Natural killer cell (primary cell): ENCODE data around the gene KCNE2. TPM values are rescaled to one million over a fixed set of nuclear protein-coding genes. Genes with fewer than 3 reads are reported as not detected.

ENCODE experiments used
- ATAC-seq, 3 donors: fragments of 150-1000 bp in 2 of 3; fragments of 200-7000 bp in 1 of 3; cut with Tn5 transposase; 1 replicate in 1 of 3; 2 replicates in 2 of 3; pipeline ENCODE4 v1.10.0; 2021; ENCODE audit warnings: mild to moderate bottlenecking in 2 of 3, moderate library complexity in 2 of 3
- DNase-seq, 2 donors: peaks; one replicate each; pipeline versions ENCODE4 v3.0.0 to v3.0.0-alpha.2; 2013 to 2021; ENCODE audit warnings: mixed read lengths in 1 of 2
- H3K27ac ChIP-seq: one replicate; pipeline ENCODE4 v1.5.1; 2013; ENCODE audit warnings: mild to moderate bottlenecking, low read length
- H3K27me3 ChIP-seq: one replicate; pipeline ENCODE4 v1.6.1; 2013; ENCODE audit warnings: low read length; ENCODE audit not compliant: control insufficient read depth, insufficient read depth
- H3K36me3 ChIP-seq: one replicate; pipeline ENCODE4 v1.6.1; 2013; ENCODE audit warnings: low read length; ENCODE audit not compliant: control insufficient read depth, insufficient read depth
- H3K4me1 ChIP-seq: one replicate; pipeline ENCODE4 v1.6.1; 2013; ENCODE audit warnings: low read length; ENCODE audit not compliant: control insufficient read depth, insufficient read depth
- H3K4me3 ChIP-seq: one replicate; pipeline ENCODE4 v1.5.1; 2013; ENCODE audit warnings: low read length
- H3K9me3 ChIP-seq: one replicate; pipeline ENCODE4 v1.6.1; 2013; ENCODE audit warnings: low read length; ENCODE audit not compliant: control insufficient read depth, insufficient read depth
- H3K27ac Mint-ChIP-seq, 2 donors: one replicate each; pipeline ENCODE4 v1.8.0; 2022; ENCODE audit warnings: mild to moderate bottlenecking in 2 of 2, mixed read lengths in 2 of 2, moderate library complexity in 1 of 2
- H3K27me3 Mint-ChIP-seq, 2 donors: one replicate each; pipeline ENCODE4 v1.8.0; 2022; ENCODE audit warnings: low read depth in 2 of 2, mixed read lengths in 2 of 2
- H3K36me3 Mint-ChIP-seq: one replicate; pipeline ENCODE4 v1.8.0; 2022; ENCODE audit warnings: mixed read lengths
- H3K4me1 Mint-ChIP-seq, 2 donors: one replicate each; pipeline ENCODE4 v1.8.0; 2022; ENCODE audit warnings: mixed read lengths in 2 of 2
- H3K4me3 Mint-ChIP-seq: one replicate; pipeline ENCODE4 v1.8.0; 2022; ENCODE audit warnings: mild to moderate bottlenecking, moderate library complexity, mixed read lengths
- H3K9me3 Mint-ChIP-seq, 2 donors: one replicate each; pipeline ENCODE4 v1.8.0; 2022; ENCODE audit warnings: mixed read lengths in 2 of 2
- WGBS: methylation state at CpG from one replicate; pipeline ENCODE4 v1.1.7; 2013; ENCODE audit warnings: missing lambda C conversion rate; ENCODE audit not compliant: insufficient coverage; 5-methylcytosine and 5-hydroxymethylcytosine counted together
- intact Hi-C: fragments of 100-400 bp; cut with micrococcal nuclease; formaldehyde crosslinking; loops from one replicate; pipeline ENCODE4 v1.14.2; 2022
- total RNA-seq, 4 donors: library from RNA; stranded (reverse); fragments of 120-200 nt in 1 of 4; gene quantifications; one replicate each; pipeline versions ENCODE4 v1.2.3 to v1.2.4, GENCODE V29; 2013 to 2022
- TF ChIP-seq, protein P1 (sequence below): fragments of 200-600 bp; IDR thresholded peaks from one replicate; pipeline ENCODE4 v1.8.0; 2022; ENCODE audit warnings: antibody characterized with exemption

Gene KCNE2
- total RNA-seq, 3 donors from 2014 or later (not counting 1 experiment from before 2014, with no cell fraction given) = 0.60 TPM; not detected in 2

DNA sequence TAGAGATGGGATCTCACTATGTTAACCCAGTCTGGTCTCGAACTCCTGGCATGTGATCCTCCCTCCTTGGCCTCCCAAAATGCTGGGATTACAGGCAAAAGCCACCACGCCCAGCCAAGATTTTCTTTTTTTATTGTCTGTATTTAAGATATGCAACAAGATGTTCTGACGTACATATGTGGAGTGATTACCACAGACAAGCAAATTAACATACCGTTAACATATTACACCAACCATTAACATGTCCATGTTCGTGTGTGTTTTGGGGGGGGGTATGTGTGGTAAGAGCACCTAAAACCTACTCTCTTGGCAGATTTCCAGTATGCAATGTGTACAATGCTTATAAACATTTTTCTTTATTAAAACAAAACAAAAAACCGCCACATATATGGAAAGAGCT lies 10.6 kb upstream of the KCNE2 start:
- Mint-ChIP-seq H3K27ac (no peak overlapping the region), H3K4me1 (no peaks in the 10 kb centered on the region), H3K9me3 (no peaks in the 10 kb centered on the region), H3K27me3 (peaks cover 19 to 33% of the 10 kb centered on the region in 2 donors), H3K36me3 (no peaks in the 10 kb centered on the region), H3K4me3 (no peak overlapping the region)
- no peaks in the 10 kb centered on the region for H3K9me3 ChIP-seq
- H3K27me3 ChIP-seq = no peaks in the 10 kb centered on the region
- TF ChIP-seq, protein P1, sequence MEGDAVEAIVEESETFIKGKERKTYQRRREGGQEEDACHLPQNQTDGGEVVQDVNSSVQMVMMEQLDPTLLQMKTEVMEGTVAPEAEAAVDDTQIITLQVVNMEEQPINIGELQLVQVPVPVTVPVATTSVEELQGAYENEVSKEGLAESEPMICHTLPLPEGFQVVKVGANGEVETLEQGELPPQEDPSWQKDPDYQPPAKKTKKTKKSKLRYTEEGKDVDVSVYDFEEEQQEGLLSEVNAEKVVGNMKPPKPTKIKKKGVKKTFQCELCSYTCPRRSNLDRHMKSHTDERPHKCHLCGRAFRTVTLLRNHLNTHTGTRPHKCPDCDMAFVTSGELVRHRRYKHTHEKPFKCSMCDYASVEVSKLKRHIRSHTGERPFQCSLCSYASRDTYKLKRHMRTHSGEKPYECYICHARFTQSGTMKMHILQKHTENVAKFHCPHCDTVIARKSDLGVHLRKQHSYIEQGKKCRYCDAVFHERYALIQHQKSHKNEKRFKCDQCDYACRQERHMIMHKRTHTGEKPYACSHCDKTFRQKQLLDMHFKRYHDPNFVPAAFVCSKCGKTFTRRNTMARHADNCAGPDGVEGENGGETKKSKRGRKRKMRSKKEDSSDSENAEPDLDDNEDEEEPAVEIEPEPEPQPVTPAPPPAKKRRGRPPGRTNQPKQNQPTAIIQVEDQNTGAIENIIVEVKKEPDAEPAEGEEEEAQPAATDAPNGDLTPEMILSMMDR = no peak
- no CpG with 5 or more reads among the region's 6 CpGs for WGBS
- no peaks in the 10 kb centered on the region for H3K4me1 ChIP-seq
- ATAC-seq (no peak), DNase-seq (no peak)
- no peaks in the 10 kb centered on the region for H3K36me3 ChIP-seq
- no peak overlapping the region for H3K27ac ChIP-seq
- H3K4me3 ChIP-seq = no peak overlapping the region
- intact Hi-C loops = no loop called here

DNA sequence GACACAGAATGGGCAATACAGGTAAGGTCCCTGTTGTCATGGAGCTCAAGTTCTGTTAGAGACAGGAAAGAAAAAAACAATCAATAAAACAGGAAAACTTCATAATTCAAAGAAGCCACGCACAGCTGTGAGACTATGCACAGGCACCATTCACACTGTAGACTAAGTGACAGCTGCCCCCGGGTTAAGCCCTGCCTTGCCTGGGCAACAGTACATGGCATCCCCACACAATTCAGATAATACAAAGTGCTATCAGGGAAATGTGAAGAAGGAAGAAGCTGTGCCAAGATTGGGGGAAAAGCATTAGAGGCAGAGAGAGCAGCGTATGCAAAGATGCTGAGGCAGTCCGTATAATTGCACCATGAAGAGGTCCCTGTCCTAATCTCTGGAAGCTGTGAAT lies 9.0 kb upstream of the KCNE2 start:
- Histone ChIP-seq H3K36me3 (no peaks in the 10 kb centered on the region), H3K27ac (no peak overlapping the region), H3K27me3 (peaks cover 1% of the 10 kb centered on the region), H3K4me3 (no peak overlapping the region), H3K4me1 (no peaks in the 10 kb centered on the region), H3K9me3 (no peaks in the 10 kb centered on the region)
- Mint-ChIP-seq H3K4me1 (no peaks in the 10 kb centered on the region), H3K27ac (no peak overlapping the region), H3K36me3 (no peaks in the 10 kb centered on the region), H3K4me3 (no peak overlapping the region), H3K27me3 (peaks cover 22 to 41% of the 10 kb centered on the region in 2 donors), H3K9me3 (no peaks in the 10 kb centered on the region)
- TF ChIP-seq, protein P1 = no peak
- intact Hi-C loops = no loop called here
- ATAC-seq (no peak), DNase-seq (no peak)
- 84% methylated on average over 4 of the region's 4 CpGs for WGBS

DNA sequence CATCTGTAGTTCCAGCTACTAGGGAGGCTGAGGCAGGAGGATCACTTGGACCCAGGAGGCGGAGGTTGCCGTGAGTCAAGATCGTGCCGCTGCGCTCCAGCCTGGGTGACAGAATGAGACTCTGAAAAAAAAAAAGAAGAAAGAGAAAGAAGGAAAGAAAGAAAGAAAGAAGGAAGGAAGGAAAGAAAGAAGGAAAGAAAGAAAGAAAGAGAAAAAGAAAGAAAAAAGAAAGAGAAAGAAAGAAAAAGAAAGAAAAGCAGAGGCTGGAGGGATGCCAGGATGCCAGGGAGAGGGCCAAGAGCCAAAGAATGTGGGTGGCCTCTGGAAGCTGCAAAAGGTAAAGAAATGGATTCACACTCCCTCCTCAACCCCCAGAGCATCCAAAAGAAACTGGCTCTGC lies 8.2 kb upstream of the KCNE2 start:
- H3K36me3 Mint-ChIP-seq = no peaks in the 10 kb centered on the region
- WGBS = 98% methylated on average over 5 of the region's 5 CpGs
- H3K4me1 ChIP-seq = no peaks in the 10 kb centered on the region
- no peak overlapping the region for H3K4me3 Mint-ChIP-seq
- H3K4me3 ChIP-seq = no peak overlapping the region
- peaks cover 3% of the 10 kb centered on the region for H3K27me3 ChIP-seq
- no peak overlapping the region for H3K27ac Mint-ChIP-seq
- DNase-seq = no peak
- intact Hi-C loops = no loop called here
- H3K36me3 ChIP-seq = no peaks in the 10 kb centered on the region
- H3K27me3 Mint-ChIP-seq = peaks cover 22 to 41% of the 10 kb centered on the region in 2 donors
- TF ChIP-seq, protein P1 = no peak
- no peaks in the 10 kb centered on the region for H3K4me1 Mint-ChIP-seq
- no peak overlapping the region for H3K27ac ChIP-seq
- ATAC-seq = no peak
- no peaks in the 10 kb centered on the region for H3K9me3 Mint-ChIP-seq
- H3K9me3 ChIP-seq = no peaks in the 10 kb centered on the region

DNA sequence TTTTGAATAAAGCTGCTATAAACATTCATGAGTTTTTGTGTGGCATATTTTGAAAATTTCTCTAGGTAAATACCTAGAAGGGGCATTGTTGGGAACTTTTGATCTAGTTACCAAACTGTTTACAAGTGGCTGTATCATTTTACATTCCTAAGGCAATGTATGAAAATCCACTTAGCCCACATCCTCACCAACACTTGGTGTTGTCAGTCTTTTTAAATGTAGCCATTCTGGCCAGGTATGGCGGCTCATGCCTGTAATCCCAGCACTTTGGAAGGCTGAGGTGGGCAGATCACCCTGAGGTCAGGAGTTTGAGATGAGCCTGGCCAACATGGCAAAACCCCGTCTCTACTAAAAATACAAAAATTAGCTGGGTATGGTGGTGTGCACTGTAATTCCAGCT lies 5.9 kb upstream of the KCNE2 start:
- WGBS = 100% methylated on average over 2 of the region's 2 CpGs
- Mint-ChIP-seq H3K27ac (no peak overlapping the region), H3K9me3 (no peaks in the 10 kb centered on the region), H3K4me1 (peaks cover 6 to 7% of the 10 kb centered on the region in 2 donors), H3K4me3 (no peak overlapping the region), H3K27me3 (peaks cover 26 to 41% of the 10 kb centered on the region in 2 donors), H3K36me3 (no peaks in the 10 kb centered on the region)
- TF ChIP-seq, protein P1 = no peak
- ATAC-seq (no peak), DNase-seq (no peak)
- no peak overlapping the region for H3K27ac ChIP-seq
- H3K36me3 ChIP-seq = no peaks in the 10 kb centered on the region
- no peaks in the 10 kb centered on the region for H3K4me1 ChIP-seq
- intact Hi-C loops = no loop called here
- no peaks in the 10 kb centered on the region for H3K9me3 ChIP-seq
- no peak overlapping the region for H3K4me3 ChIP-seq
- peaks cover 7% of the 10 kb centered on the region for H3K27me3 ChIP-seq
